Pericardium fibroblast (primary cell): Measurements from ENCODE around the gene PLPPR2. TPM values are rescaled to one million over a fixed set of nuclear protein-coding genes. Genes with fewer than 3 reads are reported as not detected.

Experiments
- total RNA-seq: library from RNA; depleted of rRNA; stranded (reverse); fragments of >200 nt; gene quantifications from 2 replicates; pipeline ENCODE4 v1.2.3, GENCODE V29; 2015

Gene PLPPR2, protein sequence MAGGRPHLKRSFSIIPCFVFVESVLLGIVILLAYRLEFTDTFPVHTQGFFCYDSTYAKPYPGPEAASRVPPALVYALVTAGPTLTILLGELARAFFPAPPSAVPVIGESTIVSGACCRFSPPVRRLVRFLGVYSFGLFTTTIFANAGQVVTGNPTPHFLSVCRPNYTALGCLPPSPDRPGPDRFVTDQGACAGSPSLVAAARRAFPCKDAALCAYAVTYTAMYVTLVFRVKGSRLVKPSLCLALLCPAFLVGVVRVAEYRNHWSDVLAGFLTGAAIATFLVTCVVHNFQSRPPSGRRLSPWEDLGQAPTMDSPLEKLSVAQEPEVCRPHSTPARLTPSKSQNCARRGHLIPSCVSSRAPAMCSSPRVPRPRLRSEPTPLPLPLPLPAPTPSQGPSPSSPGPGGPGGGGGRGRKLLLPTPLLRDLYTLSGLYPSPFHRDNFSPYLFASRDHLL
- 33.5 and 50.5 TPM in 2 replicates for total RNA-seq

DNA sequence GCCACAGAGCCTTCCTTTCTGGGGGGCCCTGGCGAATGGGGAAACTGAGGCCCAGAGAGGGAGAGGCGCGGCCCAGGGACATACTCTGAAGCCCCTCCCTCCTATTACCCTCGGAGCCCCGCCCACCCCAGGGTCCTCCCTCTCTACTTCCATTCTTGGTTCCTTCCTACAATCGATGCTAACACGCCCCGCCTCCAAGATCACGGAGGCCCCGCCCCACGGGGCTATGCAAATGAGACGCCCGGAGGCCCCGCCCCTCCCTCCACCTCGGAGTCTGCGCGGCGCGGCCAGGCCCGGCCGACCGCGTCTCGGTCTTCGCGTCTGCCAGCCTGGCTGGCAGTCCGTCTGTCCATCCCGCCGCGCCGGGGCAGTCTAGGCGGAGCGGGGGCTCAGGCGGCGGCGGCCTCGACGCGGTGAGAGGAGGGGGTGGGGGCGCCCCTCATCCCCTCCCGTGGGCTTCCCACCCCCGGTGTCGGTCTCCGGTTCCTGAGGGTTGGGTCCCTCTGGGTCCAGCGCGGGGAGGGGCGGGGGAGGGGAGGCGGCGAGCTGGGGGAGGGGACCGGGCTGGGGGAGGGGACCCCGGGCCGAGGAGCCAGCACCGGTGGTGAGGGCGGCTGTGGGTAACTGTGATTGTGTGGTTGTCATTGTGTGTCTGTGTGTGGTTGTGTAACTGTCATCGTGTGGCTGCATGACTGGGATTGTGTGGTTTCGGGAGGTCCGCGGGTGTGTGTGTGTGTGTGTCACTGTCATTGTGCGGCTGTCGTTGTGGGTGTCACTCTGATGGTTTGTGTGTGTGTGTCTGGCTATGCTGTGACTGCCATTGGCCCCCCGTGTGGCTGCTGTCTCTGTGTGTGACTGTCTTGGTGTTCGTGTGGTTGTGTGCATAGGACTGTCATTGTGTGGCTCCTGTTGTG, at the start of gene PLPPR2:
TSS of gene PLPPR2 (plus strand) at position 273 of the 914 bp plus-strand sequence. CDS start 2,242 bp downstream, outside the sequence.

DNA sequence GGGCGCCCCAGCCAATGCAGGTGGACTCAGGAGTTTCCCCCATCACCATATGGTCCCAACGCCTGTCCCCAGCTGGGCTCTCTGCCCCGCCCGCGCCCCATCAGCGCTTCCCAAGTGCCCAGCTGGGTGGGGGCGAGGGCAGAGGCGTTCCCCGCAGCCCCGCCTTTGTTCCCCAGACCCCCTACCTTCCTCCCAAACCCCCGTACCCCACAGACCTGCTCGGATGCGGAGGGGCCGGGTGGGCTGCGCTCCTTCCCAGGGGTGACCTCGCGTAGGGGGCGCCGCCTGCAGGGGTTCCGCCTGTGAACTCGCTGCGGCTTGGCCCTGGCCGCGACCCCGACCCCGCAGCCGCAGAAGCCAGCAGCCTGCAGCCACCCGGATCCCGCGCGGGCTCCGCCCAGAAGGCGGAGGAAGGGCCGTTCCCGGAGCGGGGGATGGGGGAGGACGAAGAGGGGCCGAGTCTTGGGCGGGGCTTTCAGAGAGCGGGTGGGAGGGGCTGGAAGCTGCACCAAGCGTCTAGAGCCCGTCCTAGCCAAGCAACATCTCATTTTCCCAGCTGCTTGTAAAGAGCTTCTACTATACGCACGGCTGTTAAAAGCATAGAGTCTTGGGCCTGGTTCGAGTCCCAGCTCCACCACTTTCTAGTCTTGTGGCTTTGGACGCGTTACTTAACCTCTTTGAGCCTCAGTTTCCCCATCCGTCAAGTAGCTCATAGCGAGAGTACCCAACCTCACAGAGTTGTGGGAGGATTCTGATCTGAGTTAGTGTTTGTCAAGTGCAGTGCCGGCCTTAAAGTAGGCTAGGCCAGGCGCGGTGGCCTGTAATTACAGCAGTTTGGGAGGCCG, 15.8 kb upstream of the PLPPR2 start, which contains the start of gene RAB3D:
TSS of gene RAB3D (minus strand) at position 404 of the 845 bp plus-strand sequence. CDS start 2,258 bp downstream, outside the sequence.

DNA sequence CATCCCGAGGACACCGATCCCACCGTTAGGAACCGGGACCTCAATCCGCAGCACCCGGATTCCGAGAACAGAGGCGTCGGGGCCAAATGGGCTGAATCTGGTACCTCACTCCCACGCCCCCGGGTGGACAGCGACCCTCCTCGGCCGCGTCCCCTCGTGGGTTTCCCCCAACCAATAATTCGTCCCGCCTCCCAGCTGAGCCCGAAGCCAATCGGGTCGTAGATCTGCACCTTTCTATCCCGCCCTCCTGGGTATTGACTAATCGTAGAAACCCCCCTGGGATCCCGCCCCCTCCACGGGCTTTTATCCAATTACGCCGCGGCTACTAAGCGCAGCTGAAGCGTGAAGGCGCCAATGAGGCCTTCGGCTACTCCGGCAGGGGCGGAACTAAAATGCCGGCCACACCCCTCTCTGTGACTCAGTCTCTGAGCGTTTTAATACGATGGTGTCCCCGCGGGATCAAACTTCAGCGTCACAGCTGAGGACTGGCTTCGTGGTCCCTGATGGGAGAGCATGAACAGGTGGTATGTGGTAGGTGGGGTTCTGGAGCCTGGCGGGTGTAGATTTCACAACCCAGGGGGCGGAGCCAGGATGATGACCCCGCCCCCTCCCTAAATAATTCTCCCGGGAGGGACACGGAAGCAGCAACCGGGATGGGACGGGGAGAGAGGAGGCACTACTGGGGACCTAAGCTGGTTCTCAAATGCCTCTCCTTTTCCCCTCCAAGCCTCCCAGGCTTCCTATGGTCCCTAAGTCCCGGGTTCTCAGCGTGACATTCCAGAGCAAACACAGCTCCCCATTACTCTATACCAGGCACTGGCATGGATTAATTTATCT, 8.9 kb upstream of the PLPPR2 start, which contains the start of the genes CCDC159 and TMEM205:
TSS of gene CCDC159 (plus strand) at position 416 of the 837 bp plus-strand sequence. CDS start at position 504, 88 bp downstream.
TSS of gene TMEM205 (minus strand) at position 165 of the 837 bp plus-strand sequence. CDS start 649 bp downstream, outside the sequence.

DNA sequence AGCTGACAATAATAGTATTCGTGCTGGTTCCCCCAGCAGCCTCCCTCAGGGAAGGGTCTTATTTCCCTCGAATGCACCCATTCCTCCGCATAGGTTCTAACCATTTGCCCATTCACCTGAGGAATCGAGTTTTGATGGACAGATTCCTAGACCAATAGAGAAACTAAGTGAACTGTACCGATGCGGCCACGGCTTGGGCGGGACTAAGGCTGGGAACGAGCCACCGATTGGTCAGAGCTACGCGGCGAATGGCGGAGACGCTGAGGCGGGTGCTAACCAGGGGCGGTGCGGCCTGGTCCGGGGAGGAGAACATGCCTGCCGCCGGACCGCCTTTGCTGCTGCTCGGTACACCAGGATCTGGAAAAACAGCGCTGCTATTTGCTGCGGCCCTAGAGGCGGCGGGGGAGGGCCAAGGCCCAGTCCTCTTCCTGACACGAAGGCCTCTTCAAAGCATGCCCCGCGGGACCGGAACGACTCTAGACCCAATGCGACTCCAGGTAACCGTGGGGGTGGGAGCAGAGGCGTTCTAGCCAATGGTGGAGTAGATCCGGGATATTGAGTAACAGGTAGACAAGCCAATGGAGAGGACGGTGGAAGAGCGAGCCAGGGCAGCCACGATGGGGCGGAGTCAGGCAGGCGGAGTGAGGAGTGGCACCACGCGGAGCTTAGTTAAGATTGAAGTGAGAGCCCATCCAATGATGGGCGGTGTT, 19.4 kb downstream of the PLPPR2 start, which contains the start of gene SWSAP1:
TSS of gene SWSAP1 (plus strand) at position 234 of the 710 bp plus-strand sequence. CDS start at position 249, 15 bp downstream.

Other genes with a start within 250 kb of the PLPPR2 start
- 1.5 and 4.3 TPM in 2 replicates for gene SPC24, start 199.7 kb upstream of the PLPPR2 start, total RNA-seq
- gene KANK2, start 157.9 kb upstream of the PLPPR2 start, total RNA-seq = 263 and 269 TPM in 2 replicates
- 0.43 TPM in 1 of 2 replicates, not detected in the other for gene ANGPTL8, start 115.8 kb upstream of the PLPPR2 start, total RNA-seq
- 13.5 and 20.3 TPM in 2 replicates for gene DOCK6, start 92.9 kb upstream of the PLPPR2 start, total RNA-seq
- not detected in 2 replicates for gene TSPAN16, start 59.3 kb upstream of the PLPPR2 start, total RNA-seq
- 9.9 and 14.2 TPM in 2 replicates for gene RAB3D, start 15.8 kb upstream of the PLPPR2 start, total RNA-seq
- 80.3 and 137 TPM in 2 replicates for gene TMEM205, start 9.2 kb upstream of the PLPPR2 start, total RNA-seq
- gene CCDC159, start 8.9 kb upstream of the PLPPR2 start, total RNA-seq = 10.4 and 23.8 TPM in 2 replicates
- 1.2 and 3.9 TPM in 2 replicates for gene SWSAP1, start 19.2 kb downstream of the PLPPR2 start, total RNA-seq
- 5.9 and 8.8 TPM in 2 replicates for gene EPOR, start 28.9 kb downstream of the PLPPR2 start, total RNA-seq
- gene RGL3, start 63.9 kb downstream of the PLPPR2 start, total RNA-seq = 0.12 TPM in 1 of 2 replicates, not detected in the other
- 0.09 and 0.23 TPM in 2 replicates for gene ODAD3, start 79.7 kb downstream of the PLPPR2 start, total RNA-seq
- gene PRKCSH, start 80.2 kb downstream of the PLPPR2 start, total RNA-seq = 238 and 256 TPM in 2 replicates
- gene ELAVL3, start 125.6 kb downstream of the PLPPR2 start, total RNA-seq = not detected in 2 replicates
- 3.6 and 3.9 TPM in 2 replicates for gene ZNF653, start 150.4 kb downstream of the PLPPR2 start, total RNA-seq
- 39.7 and 61.2 TPM in 2 replicates for gene ECSIT, start 173.7 kb downstream of the PLPPR2 start, total RNA-seq
- 12.2 and 33.3 TPM in 2 replicates for gene CNN1, start 183.4 kb downstream of the PLPPR2 start, total RNA-seq
- gene ELOF1, start 203.8 kb downstream of the PLPPR2 start, total RNA-seq = 42.6 and 44.1 TPM in 2 replicates
- not detected in 2 replicates for gene ACP5, start 222.2 kb downstream of the PLPPR2 start, total RNA-seq
- 9.4 and 9.5 TPM in 2 replicates for gene ZNF627, start 242.1 kb downstream of the PLPPR2 start, total RNA-seq